HG02571 (cell line): Measurements from ENCODE around the gene BLVRA.
"Not testable (repeated sequence)": the region's sequence is repeated elsewhere in the genome, so short reads cannot be mapped to it uniquely, and the experiment has no call there.

ENCODE experiments used
- ATAC-seq: cut with Tn5 transposase; IDR thresholded peaks from one replicate; pipeline ENCODE4 v1.9.1; 2021; ENCODE audit warnings: mild to moderate bottlenecking, moderate library complexity; ENCODE audit not compliant: unreplicated experiment

The BLVRA gene, protein sequence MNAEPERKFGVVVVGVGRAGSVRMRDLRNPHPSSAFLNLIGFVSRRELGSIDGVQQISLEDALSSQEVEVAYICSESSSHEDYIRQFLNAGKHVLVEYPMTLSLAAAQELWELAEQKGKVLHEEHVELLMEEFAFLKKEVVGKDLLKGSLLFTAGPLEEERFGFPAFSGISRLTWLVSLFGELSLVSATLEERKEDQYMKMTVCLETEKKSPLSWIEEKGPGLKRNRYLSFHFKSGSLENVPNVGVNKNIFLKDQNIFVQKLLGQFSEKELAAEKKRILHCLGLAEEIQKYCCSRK

DNA sequence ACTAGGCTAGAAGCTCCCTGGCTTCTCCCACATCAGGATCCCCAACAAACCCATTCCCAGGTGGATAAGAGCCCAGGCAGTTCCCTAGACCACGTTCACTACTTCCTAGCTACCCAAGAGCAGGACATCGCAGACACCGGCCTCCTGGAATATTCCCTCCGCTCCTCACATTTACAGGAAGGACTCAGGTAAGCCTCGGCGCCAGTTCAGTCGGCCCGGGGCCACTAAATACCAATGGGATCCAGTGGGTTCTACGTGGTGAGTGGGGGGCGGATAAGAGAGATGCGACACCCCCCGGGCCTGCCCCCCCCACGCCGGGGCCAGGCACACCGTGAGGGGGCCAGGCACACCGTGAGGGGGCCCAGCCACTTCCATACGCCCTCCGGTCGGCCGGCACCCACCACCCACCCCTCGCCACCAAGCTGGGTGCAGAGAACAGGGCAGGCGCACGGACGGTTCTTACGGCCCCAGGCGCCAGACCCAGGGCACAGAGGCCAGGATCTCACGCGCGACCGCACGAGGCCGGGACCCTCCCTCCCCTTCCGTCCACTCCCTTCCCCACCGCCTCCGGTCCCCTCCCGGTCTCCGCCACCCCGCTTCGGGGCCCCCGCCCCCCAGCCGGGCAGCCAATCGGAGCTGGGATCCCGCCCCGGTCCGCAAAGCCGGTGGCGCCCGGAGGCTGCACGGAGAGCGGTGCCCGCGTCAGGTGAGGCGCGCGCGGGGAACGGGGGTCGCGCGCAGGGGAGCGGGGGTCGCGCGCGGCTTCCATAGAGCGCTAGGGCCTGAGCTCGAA is at the start of gene BLVRA:
Gene BLVRA, plus strand, starts transcription at position 652 of the 793 bp plus-strand sequence. CDS start 12,479 bp downstream, outside the sequence.
- ATAC-seq, result peak; percentile 72

DNA sequence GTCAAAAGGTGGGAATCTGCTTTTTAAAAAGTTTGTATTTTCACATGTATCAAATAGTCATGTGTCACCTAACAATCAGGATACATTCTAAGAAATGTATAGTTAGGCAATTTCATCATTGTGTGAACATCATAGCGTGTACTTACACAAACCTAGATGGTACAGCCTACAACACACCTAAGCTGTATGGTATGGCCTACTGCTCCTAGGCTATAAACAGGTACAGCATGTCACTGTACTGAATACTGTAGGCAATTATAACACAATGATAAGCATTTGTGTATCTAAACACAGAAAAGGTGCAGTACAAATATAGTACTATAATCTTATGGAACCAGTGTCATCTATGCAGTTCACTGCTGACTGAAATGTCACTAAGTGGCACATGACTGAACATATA is 47.0 kb upstream of the BLVRA start:
- ATAC-seq, result no peak

DNA sequence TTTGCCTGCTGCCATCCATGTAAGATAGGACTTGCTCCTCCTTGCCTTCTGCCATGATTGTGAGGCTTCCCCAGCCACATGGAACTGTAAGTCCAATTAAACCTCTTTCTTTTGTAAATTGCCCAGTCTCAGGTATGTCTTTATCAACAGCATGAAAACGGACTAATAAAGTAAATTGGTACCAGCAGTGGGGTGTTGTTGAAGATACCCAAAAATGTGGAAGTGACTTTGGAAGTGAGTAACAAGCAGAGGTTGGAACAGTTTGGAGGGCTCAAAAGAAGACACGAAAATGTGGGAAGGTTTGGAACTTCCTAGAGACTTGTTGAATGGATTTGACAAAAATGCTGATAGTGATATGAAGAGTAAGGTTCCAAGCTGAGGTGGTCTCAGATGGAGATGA is 42.5 kb upstream of the BLVRA start:
- ATAC-seq, result not testable (repeated sequence)

DNA sequence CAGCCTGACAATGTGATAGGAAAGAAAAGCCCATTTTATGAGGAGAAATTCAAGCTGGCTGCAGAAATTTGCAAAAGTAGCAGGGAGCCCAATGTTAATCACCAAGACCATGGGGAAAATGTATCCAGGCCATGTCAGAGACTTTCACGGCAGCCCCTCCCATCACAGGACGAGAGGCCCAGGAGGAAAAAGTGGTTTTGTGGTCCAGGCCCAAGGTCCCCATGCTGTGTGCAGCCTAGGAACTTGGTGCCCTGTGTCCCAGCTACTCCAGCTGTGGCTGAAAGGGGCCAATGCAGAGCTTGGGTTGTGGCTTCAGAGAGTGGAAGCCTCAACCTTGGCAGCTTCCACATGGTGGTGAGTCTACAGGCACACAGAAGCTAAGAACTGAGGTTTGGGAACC is 41.9 kb upstream of the BLVRA start:
- ATAC-seq, result no peak

DNA sequence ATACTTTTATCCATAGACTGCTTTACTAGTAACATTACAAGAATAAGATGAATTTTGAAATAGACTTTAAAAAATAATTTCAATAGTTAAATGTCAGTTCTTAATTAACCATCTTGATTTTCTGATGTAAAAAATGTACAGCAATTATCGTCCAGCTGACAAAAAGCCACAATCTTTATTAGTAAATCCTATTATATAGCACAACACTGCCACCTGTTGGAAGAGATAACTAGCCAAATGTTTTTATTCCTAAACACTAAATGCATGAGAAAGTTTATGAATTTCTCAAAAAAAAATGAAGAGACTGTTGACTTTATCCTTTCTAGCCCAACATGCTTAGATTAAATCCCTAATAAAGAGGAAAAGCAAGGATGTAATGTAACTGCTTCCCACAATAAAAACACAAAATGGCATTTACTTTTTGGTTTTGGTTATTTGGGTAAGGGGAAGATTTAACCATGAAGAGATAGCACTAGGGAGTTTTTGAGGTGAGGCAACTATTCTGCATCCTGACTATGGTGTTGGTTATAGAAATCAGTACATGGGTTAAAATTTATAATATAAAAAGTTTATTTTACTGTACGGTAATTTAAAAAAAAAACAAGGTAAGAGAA is 37.2 kb upstream of the BLVRA start:
- ATAC-seq, result no peak

DNA sequence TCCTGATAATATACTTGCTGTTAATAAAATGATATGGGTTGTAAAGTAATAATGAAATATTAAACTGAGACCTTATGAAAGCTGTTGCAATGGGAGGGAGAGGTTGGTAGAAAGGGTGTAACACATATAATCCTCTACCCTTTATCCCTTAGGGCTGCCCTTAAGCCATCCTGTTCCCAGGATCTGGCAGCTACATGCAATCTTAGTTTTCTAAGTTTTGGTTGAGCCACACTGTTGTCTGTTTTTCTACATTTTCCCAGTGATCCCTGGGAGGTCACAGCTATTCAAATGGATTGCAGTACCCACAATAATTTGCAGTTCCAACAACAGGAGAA is 35.5 kb upstream of the BLVRA start:
- ATAC-seq, result no peak

DNA sequence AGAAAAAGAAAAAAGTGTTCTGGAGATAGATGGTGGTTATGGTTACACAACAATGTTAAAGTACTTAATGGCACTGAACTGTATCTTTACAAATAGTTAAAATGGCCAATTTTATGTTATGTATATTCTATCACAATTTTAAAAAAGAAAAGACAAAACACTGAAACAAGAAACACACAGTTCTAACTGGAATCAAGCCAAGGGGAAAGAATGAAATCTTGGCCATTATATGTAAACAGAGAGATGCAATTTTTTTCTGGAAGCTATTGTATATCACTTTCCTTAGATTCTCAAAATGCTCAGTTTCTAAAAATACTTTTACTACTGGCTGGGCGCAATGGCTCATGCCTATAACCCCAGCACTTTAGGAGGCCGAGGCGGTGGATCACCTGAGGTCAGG is 33.2 kb upstream of the BLVRA start:
- ATAC-seq, result no peak

DNA sequence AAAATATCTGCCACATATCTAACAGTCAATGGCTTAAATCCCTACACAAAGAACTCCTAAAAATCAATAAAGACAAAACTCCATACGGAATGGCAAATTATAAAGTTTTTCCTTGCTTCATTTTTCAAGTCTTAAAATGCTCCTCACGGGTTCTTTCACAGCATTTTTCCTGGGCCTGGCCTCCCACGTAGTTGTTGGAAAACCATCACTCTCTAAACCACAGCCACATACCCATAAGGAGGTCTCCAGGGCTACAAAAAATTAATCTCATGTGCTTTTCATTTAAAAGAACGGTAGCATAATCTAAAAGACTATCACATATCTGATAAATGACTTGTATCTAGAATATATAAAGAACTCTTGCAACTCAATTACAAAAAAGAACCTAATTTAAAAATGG is 32.0 kb upstream of the BLVRA start:
- no peak for ATAC-seq

DNA sequence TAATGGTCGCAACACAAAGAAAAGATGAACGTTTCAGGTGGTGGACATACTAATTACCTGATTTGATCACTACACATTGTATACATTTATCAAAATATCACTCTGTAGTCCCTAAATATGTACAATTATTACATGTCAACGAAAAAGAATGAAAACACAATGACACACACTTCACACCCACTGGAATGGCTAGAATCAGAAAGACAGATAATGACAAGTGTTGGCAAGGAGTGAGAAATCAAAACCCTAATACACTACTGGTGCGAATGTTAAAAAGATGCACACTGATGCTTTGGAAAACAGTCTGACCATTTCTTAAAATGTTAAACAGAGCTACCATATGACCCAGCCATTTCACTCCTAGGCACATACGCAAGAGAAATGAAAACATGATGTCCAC is 31.5 kb upstream of the BLVRA start:
- ATAC-seq, result no peak

DNA sequence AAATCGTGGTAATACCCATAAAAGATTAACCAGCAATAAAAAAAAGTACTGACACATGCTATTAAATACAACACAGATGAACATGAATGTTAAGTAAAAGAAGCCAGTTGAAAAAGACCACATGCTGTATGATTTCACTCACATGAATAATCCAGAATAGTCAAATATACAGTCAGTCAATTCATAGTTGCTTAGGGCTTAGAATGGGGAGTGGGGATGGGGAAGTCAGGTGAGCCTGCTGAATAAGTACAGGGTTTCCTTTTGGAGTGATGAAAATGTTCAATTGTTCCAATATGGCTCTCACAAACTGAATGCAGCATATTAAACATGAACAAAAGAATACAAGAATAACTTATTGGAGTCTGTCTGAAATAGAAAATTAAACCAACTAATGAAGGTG is 31.0 kb upstream of the BLVRA start:
- ATAC-seq, result no peak

DNA sequence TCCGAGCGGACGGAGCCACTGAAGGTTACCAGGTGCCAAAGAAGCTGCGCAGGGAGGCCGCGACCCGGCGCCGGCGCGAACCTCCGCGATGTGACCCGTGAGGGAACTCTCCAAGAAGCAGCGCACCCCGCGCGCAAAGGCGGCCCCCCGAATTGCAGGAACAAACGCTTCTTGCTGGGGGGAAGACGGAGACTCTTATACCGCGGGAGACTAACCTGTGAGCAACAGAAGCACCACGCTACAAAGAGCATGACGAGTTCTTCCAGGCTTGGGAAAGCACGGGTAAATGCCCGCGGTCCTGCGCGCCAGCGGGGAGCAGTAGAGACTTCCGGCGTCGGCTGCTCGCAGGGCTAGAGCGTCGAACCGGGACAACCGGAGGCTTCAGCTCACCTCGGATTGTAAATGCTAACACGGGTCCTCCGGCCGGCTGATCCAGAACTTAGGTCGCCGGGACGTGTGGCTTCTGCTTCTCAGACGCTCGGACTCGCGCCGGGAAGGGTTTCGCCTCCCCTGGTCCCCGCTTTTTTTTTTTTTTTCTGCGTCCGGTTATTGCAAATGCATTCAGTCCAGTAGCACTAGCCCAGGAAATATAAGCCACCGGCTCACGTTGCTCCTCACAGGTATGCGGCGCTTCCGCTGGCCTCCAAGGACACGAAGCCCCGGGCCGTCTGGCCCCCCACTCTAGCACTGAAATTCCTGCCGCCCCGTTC is 29.1 kb upstream of the BLVRA start, which contains the start of gene COA1:
Gene COA1, minus strand, starts transcription at position 310 of the 710 bp plus-strand sequence. CDS start 80,909 bp downstream, outside the sequence.
- peak; percentile 85 for ATAC-seq

DNA sequence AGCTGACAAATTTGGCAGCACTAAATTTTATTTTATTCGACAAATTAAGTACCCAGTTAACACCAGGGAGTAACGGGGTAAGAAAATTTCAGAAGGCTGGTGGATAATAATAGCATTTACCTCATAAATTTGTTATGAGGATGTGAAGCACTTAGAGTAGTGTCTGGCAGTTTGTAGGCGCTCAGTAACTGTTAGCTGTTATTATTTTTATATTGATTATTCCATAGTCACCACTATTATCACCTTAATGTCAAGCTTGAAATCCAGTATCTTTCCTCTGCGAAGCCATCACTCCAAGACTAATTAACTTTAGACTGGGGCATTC is 28.6 kb upstream of the BLVRA start:
- ATAC-seq, result no peak

DNA sequence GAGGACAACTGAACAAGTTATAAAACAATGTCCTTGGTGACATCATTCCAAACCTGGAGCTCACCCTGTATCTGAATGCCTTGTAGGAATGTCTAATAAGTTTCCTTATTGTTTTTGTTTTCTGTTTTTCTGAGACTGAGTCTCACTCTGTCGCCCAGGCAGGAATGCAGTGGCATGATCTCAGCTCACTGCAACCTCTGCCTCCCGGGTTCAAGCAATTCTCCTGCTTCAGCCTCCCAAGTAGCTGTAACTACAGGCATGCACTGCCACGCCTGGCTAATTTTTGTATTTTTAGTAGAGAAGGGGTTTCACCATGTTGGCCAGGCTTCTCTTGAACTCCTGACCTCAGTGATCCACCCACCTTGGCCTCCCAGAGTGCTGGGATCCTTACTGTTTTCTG is 27.0 kb upstream of the BLVRA start:
- ATAC-seq, result not testable (repeated sequence)

DNA sequence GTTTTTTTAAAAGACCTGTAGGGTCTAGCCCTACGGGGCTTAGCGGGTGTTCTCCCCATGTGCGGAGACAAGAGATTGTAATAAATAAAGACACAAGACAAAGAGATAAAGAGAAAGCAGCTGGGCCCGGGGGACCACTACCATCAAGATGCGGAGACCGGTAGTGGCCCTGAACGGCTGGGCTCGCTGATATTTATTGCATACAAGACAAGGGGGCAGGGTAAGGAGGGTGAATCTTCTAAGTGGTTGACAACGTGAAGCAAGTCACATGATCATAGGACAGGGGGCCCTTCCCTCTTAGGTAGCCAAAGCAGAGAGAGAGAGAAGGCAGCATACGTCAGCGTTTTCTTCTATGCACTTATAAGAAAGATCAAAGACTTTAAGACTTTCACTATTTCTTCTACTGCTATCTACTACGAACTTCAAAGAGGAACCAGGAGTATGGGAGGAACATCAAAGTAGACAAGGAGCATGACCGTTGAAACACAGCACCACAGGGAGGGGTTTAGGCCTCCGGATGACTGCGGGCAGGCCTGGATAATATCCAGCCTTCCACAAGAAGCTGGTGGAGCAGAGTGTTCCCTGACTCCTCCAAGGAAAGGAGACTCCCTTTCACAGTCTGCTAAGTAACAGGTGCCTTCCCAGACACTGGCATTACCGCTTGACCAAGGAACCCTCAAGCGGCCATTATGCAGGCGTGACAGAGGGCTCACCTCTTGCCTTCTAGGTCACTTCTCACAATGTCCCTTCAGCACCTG is 23.7 kb upstream of the BLVRA start:
- ATAC-seq, result not testable (repeated sequence)

DNA sequence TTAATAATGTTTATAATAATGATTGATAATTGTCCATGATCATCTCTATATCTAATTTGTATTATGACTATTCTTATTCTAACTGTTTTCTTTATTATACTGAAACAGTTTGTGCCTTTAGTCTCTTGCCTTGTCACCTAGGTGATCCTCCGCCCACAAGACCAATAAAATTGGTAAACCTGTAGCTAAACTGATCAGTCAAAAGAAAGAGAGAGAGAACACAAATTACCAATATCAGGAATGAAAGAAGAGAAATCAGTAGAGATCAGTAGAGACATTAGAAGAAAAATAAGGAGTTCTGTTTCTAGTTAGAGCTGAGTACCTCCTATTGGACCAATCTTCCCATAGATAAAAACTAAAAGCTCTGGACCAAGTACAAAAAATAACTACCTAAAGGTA is 23.1 kb upstream of the BLVRA start:
- ATAC-seq, result peak; percentile 18

DNA sequence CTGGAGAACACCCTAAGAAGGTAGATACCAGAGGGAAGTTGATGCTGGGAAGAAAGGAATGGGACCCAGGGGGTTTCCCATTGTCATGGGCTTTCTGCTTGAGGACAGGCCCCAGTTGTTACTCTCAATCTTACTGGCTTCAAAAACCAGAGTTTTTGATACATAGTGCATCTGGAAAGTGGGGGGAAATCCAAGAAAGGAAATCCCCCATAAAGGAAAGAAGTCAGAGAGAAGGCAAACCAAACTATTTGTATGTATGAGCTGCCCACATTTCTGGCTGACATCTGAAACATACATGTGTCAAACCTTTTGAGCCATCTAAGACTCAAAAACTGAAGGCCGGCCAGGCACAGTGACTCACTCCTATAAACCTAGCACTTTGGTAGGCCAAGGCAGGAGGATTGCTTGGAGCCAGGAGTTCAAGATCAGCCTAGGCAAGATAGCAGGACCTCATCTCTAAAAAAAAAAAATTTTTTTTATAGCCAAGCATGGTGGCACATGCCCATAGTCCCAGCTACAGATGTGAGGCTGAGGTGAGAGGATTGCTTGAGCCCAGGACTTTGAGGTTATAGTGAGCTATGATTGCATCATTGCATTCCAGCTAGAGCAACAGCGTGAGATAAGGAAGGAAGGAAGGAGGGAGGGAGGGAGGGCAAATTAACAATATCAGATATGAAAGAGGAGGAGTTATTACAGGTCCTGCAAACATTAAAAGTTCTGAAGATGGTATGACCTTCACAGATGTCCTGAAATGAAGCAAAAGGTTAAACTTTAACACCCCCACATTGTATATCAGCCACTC is 22.5 kb upstream of the BLVRA start:
- peak; percentile 77 for ATAC-seq

DNA sequence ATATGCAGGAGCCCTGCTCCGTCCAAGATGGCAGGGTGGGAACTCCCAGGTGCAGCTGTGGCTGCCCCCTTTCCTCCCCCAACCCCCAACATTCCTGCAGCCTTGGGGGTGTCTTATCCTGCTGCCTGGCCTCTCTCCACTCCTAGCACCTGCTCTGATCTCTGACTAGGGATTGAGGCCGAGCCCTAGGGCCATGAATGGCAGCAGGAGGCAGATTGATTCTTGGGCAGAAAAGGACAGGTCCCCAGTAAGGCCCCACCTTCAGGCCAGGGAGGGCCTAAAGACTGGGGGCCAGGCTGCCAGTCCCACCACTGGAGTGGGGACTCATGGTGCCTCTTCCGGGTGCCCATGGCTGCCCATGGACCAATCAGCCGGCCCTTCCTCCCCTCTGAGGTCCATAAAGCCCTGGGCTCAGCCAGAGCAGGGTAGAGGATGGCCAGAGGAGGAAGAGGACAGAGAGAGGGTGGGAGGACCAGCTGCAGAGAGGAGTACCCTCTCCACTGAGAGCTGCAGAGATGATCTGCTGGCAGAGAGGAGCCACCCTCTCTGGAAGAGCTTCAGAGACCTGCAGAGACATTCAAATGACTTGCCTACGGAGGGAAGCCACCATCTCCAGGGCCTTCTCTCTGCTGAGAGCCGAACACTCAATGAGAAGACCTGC is 20.9 kb upstream of the BLVRA start:
- no peak for ATAC-seq

DNA sequence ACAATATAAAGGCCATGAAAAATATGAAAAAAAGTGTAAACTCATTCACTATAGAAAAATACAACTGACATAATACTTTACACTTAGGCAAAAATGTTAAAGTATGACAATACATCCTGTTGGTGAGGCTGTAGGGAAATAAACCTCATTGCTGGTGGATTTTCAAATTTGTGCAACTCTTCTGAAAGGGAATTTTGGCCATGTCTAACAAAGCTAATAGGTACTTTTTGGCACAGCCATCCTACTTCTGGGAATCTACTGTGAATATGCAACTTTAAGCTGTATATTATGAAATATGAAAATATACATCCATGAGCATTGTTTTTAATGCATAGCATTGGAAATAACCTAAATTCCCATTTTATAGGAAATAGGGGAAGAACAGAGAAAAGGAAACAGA is 15.8 kb upstream of the BLVRA start:
- ATAC-seq, result no peak

DNA sequence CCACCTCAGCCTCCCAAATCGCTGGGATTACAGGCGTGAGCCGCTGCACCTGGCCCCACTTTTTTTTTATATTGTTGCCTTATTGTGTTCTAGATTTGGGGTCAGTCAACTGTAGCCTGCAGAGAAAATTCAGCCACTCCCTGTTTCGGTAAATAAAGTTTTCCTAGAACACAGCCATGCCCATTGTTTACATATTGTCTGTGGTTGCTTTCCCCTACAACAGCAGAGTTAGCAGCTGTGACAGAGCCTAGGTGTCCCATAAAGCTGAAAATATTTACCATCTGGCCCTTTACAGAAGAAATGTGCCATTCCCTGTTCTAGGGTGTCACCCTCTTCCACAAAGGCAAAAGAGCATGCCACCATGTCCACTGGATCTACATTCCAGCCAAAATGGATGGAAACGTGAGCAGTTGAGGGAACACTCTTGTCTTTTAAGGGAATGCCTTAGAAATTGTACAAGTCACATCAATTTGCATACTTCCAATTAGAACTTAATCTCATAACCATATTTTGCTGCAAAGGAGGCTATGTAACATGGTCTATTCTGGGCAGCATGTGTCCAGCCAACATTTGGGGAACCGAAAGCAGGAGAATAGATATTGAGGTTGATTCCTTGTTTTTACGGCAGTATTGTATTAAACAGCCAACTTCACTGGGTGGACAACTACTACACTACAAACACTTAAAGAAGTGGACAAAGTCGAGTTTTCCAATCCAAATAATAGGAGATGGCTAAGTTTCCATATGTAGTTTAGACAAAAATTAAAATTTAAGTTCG is 11.0 kb upstream of the BLVRA start:
- ATAC-seq, result no peak
